Stimulated activated naive CD8-positive, alpha-beta T cell treated with anti-CD3 and anti-CD28 coated beads, Interleukin-15, amount 100 ng/mL, for 72 hours (primary cell): ENCODE results near the gene LRRC17.
"Not testable (repeated sequence)": the region's sequence is repeated elsewhere in the genome, so short reads cannot be mapped to it uniquely, and the experiment has no call there.

ENCODE experiments used
- ATAC-seq: fragments of 150-1000 bp; cut with Tn5 transposase; 2 replicates; pipeline ENCODE4 v1.10.0; 2021; ENCODE audit warnings: mild to moderate bottlenecking, moderate library complexity
- DNase-seq, 2 donors: peaks; one replicate each; pipeline ENCODE4 v3.0.0; 2021 to 2022
- H3K27ac Mint-ChIP-seq, 2 donors: one replicate each; pipeline ENCODE4 v1.8.0; 2022; ENCODE audit warnings: mild to moderate bottlenecking in 2 of 2, mixed read lengths in 2 of 2, moderate library complexity in 2 of 2
- H3K27me3 Mint-ChIP-seq: one replicate; pipeline ENCODE4 v1.8.0; 2022; ENCODE audit warnings: mixed read lengths
- H3K4me1 Mint-ChIP-seq: one replicate; pipeline ENCODE4 v1.8.0; 2022; ENCODE audit warnings: mild to moderate bottlenecking, mixed read lengths
- H3K4me3 Mint-ChIP-seq, 2 donors: one replicate each; pipeline ENCODE4 v1.8.0; 2022; ENCODE audit warnings: mild to moderate bottlenecking in 2 of 2, mixed read lengths in 2 of 2, moderate library complexity in 1 of 2
- H3K9me3 Mint-ChIP-seq, 2 donors: one replicate each; pipeline ENCODE4 v1.8.0; 2022; ENCODE audit warnings: mixed read lengths in 2 of 2

The LRRC17 gene

DNA sequence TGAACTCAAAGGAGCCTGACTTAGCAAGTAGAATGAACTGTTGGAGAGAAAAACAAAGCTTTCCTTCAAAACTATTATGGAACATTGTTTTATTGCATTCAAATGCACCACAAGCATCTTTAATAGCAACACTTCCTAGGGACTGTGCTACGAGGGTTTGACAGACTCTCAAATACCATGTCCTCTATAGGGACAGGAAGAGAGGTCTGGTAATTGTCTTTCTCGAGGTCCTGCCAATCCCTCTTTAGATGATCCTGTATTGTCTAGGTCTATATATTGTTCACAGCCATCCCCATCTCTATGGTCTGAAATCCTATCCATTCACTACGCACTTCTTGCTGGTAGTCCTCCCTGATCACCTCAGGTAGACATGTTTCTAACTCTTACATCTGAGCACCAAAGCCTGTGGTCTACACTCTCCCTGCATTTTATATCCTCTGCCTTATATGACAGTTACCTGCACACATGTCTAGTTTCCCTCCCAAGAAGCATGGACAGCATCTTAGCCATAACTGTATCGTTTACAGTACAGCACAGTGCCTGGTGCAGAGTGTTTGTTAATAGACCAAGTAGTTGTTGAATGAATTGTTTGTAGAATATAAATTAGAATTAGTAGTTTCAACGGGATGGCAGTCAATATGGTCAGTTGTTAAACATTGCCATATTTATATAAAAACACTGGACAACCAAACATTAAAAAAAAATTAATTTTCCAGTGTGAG lies 21.7 kb upstream of the LRRC17 start:
- DNase-seq: no peak
- no peaks in the 10 kb centered on the region for H3K27me3 Mint-ChIP-seq
- H3K9me3 Mint-ChIP-seq: no peaks in the 10 kb centered on the region
- peak overlapping the region in 1 of 2 donors; percentile 58 for H3K27ac Mint-ChIP-seq
- ATAC-seq: no peak
- H3K4me1 Mint-ChIP-seq: no peaks in the 10 kb centered on the region
- no peak overlapping the region for H3K4me3 Mint-ChIP-seq

- no peak for DNase-seq
- no peaks in the 10 kb centered on the region for H3K9me3 Mint-ChIP-seq
- no peaks in the 10 kb centered on the region for H3K4me1 Mint-ChIP-seq
- ATAC-seq: no peak
- no peak overlapping the region for H3K27ac Mint-ChIP-seq
- no peak overlapping the region for H3K4me3 Mint-ChIP-seq
- no peaks in the 10 kb centered on the region for H3K27me3 Mint-ChIP-seq
These were observed 21.0 kb upstream of the LRRC17 start for GRCh38 chr7:102891693-102892261.

DNA sequence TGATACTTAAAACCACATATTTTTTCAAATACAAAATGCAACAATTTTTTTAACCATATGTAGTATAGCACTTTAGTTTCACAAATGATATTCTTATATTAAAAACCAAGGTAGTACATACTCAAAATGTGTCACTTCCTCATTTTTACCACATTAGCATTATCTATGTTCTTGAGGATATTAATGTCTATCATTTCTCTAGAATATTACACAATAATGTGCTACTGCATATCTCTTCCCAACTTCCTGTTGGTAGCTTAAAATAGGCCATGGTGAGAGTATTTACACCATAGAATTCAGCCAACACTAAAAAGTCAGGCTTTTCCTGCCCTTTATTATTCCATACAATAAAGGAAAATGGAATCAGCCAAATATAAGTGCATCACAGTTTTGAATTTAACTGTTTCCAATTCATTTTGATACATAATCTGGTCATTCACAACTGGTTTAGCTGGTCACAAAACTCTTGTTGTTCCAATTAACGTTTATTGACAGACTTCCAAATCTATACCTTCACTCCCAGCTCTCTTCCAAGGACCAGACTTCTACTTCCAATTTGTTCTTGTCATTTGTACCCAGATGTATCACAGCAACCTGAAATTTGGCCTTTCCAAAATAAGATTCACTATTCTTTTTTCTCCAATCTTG lies 20.0 kb upstream of the LRRC17 start:
- Mint-ChIP-seq H3K4me3 (no peak overlapping the region), H3K27ac (no peak overlapping the region)
- ATAC-seq: no peak

GRCh38 chr7:102895602-102896001 lies 17.2 kb upstream of the LRRC17 start:
- ATAC-seq (no peak), DNase-seq (no peak)
- no peaks in the 10 kb centered on the region for H3K27me3 Mint-ChIP-seq
- no peak overlapping the region for H3K27ac Mint-ChIP-seq
- no peaks in the 10 kb centered on the region for H3K9me3 Mint-ChIP-seq
- no peak overlapping the region for H3K4me3 Mint-ChIP-seq
- H3K4me1 Mint-ChIP-seq: no peaks in the 10 kb centered on the region

More for the DNA sequence above, 20.0 kb upstream of the LRRC17 start:
- H3K4me1 Mint-ChIP-seq: no peaks in the 10 kb centered on the region
- H3K9me3 Mint-ChIP-seq: no peaks in the 10 kb centered on the region
- no peaks in the 10 kb centered on the region for H3K27me3 Mint-ChIP-seq
- no peak for DNase-seq

GRCh38 chr7:102896585-102896984 lies 16.2 kb upstream of the LRRC17 start:
- H3K27ac Mint-ChIP-seq: no peak overlapping the region
- H3K27me3 Mint-ChIP-seq: no peaks in the 10 kb centered on the region
- no peak overlapping the region for H3K4me3 Mint-ChIP-seq
- no peaks in the 10 kb centered on the region for H3K4me1 Mint-ChIP-seq
- DNase-seq (no peak), ATAC-seq (no peak)
- H3K9me3 Mint-ChIP-seq: no peaks in the 10 kb centered on the region

DNA sequence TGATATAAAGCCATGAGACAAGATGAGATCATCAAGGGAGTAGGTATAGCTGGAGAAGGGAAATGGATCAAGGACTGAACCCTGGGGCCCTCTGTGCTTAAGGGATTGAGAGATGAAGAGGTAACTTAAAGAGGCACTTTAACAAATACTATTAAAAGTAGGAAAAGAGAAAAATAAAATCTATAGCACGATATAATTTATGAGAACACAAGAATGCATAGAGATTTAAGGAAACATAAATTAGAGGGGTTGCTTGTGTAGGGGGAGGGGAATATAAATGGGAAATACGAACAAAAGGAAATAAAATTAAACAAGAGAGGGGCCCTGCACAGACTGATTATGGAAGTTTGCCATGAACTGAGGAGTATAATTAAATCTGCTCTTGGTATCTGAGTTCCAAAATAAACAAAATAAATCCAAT lies 15.6 kb upstream of the LRRC17 start:
- no peaks in the 10 kb centered on the region for H3K27me3 Mint-ChIP-seq
- DNase-seq (no peak), ATAC-seq (no peak)
- H3K9me3 Mint-ChIP-seq: no peaks in the 10 kb centered on the region
- no peak overlapping the region for H3K27ac Mint-ChIP-seq
- no peaks in the 10 kb centered on the region for H3K4me1 Mint-ChIP-seq
- H3K4me3 Mint-ChIP-seq: no peak overlapping the region

DNA sequence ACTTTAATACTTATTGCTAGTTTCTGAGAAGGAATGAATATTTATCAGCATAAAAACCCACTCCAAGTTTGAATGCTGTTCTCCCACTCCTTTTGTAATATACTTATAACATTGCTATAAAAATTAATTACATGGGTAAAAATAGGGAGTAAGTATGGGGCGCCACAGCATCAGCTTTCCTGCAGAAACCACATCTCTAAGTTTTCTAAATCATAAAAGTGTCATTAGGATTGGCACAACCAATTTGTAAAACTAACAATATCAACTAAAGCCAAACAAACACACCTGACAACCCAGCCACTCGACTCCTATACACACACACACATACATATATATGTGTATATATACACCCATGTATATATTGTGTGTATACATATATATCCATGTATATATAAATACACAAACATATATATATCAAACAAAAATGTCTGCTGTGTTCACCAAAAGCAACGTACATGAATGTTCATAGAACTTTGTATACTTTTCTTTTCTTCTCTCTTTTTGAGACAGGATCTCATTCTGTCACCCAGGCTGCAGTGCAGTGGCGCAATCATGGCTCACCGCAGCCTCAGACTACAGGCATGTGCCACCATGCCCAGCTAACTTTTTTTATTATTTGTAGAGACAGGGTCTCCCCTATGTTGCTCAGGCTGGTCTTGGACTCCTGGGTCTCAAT lies 14.8 kb upstream of the LRRC17 start:
- Mint-ChIP-seq H3K4me3 (no peak overlapping the region), H3K9me3 (no peaks in the 10 kb centered on the region), H3K27me3 (no peaks in the 10 kb centered on the region), H3K27ac (no peak overlapping the region), H3K4me1 (no peaks in the 10 kb centered on the region)
- DNase-seq (no peak), ATAC-seq (no peak)

DNA sequence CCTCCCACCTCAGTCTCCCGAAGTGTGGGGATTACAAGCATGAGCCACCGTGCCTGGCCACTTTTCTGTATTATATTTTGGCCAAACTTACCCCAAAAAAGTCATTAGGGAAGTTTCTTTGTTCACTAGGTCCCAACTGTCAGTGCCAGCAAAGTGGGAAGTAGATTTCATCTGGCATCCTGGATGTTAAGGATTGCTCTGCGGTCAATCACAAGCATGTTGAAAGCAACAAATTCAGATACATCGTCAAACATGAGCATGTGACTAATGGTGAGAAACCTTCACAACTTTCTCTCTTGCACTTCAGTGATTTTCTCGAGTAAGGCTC lies 14.3 kb upstream of the LRRC17 start:
- H3K27me3 Mint-ChIP-seq: no peaks in the 10 kb centered on the region
- ATAC-seq (no peak), DNase-seq (no peak)
- H3K4me3 Mint-ChIP-seq: no peak overlapping the region
- peaks cover 3 to 5% of the 10 kb centered on the region in 2 donors for H3K9me3 Mint-ChIP-seq
- H3K4me1 Mint-ChIP-seq: no peaks in the 10 kb centered on the region
- no peak overlapping the region for H3K27ac Mint-ChIP-seq

DNA sequence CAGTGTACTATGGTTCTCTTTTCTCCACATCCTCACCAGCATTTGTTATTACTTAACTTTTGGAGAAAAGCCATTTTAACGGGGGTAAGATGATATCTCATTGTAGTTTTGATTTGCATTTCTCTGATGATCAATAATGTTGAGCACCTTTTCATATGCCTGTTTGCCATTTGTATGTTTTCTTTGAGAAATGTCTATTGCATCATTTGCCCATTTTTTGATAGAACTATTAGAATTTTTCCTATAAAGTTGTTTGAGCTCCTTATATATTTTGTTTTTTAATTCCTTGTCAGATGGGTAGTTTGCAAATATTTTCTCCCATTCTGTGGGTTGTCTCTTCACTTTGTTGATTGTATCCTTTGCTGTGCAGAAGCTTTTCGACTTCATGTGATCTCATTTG lies 10.7 kb upstream of the LRRC17 start:
- not testable (repeated sequence) for H3K4me1 Mint-ChIP-seq, H3K27ac Mint-ChIP-seq, DNase-seq, H3K27me3 Mint-ChIP-seq, ATAC-seq, H3K4me3 Mint-ChIP-seq
- peaks cover 10 to 16% of the 10 kb centered on the region in 2 donors for H3K9me3 Mint-ChIP-seq

DNA sequence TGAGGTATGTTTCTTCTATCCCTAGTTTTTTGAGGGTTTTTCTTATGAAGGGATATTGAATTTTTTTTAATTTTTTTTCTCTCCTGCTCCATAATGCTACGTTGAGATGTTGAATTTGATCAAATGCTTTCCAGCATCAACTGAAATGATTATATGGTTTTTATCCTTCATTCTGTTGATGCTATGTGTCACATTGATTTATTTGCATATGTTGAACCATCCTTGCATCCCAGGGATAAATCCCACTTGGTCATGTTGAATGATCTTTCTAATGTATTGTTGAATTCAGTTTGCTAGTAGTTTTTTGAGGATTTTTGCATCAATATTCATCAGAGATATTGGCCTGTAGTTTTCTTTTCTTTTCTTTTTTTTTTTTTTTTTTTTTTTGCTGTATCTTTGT lies 9.2 kb upstream of the LRRC17 start:
- H3K27ac Mint-ChIP-seq, ATAC-seq, H3K4me1 Mint-ChIP-seq, DNase-seq, H3K27me3 Mint-ChIP-seq, H3K4me3 Mint-ChIP-seq: not testable (repeated sequence)
- H3K9me3 Mint-ChIP-seq: peaks cover 10 to 16% of the 10 kb centered on the region in 2 donors

DNA sequence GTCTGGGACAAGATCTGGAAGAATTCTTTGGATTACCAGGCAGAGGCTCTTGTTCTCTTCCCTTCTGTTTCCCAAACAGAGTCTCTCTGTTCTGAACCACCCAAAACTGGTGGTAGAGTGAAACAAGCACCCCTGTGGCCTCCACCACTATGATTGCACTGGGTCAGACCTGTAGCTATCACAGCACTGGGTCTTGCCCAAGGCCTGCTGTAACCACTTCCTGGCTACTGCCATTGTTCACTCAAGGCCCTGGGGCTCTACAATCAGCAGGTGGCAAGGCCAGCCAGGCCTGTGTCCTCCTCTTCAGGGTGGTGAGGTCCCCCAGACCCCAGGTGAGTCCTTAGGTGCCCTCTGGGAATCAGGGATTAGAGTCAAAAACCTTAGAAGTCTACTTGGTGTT lies 4.1 kb upstream of the LRRC17 start:
- Mint-ChIP-seq H3K4me3 (no peak overlapping the region), H3K27ac (no peak overlapping the region), H3K27me3 (no peaks in the 10 kb centered on the region), H3K4me1 (peaks cover 4% of the 10 kb centered on the region), H3K9me3 (peaks cover 5 to 21% of the 10 kb centered on the region in 2 donors)
- DNase-seq (no peak), ATAC-seq (no peak)

- H3K9me3 Mint-ChIP-seq: peaks cover 0 to 9% of the 10 kb centered on the region in 2 donors
- no peak overlapping the region for H3K27ac Mint-ChIP-seq
- H3K4me1 Mint-ChIP-seq: peaks cover 4% of the 10 kb centered on the region
- no peak for ATAC-seq
- no peaks in the 10 kb centered on the region for H3K27me3 Mint-ChIP-seq
- no peak for DNase-seq
- no peak overlapping the region for H3K4me3 Mint-ChIP-seq
These were observed 1.0 kb downstream of the LRRC17 start for GRCh38 chr7:102913826-102914225.

DNA sequence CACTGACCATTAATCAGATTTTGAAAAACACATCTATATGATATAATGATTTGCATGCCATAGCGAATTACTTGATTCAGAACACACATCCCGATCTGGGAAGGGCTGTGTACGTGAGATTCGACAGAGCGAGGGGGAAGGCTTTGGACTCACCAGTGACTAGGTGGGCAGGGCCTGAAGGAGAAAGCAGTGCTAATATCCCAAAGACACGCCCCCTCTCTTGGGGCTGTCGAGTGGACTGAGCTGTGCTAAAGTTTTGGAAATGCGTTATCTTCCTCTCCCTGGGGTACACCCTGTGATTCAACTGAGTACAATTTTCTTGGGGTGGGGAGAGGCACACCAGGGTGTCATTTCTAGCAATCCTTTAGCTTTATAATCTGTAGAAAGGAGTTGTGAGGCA lies 1.8 kb downstream of the LRRC17 start:
- peaks cover 0 to 9% of the 10 kb centered on the region in 2 donors for H3K9me3 Mint-ChIP-seq
- H3K27ac Mint-ChIP-seq: no peak overlapping the region
- H3K4me3 Mint-ChIP-seq: no peak overlapping the region
- peaks cover 4% of the 10 kb centered on the region for H3K4me1 Mint-ChIP-seq
- no peaks in the 10 kb centered on the region for H3K27me3 Mint-ChIP-seq
- DNase-seq (no peak), ATAC-seq (no peak)

GRCh38 chr7:102916426-102916825 lies 3.6 kb downstream of the LRRC17 start:
- Mint-ChIP-seq H3K4me3 (no peak overlapping the region), H3K9me3 (no peaks in the 10 kb centered on the region), H3K27ac (peak overlapping the region in 1 of 2 donors; percentile 19), H3K4me1 (peaks cover 4% of the 10 kb centered on the region), H3K27me3 (no peaks in the 10 kb centered on the region)
- ATAC-seq (no peak), DNase-seq (no peak)

- ATAC-seq (no peak), DNase-seq (no peak)
- no peaks in the 10 kb centered on the region for H3K27me3 Mint-ChIP-seq
These were observed 4.1 kb downstream of the LRRC17 start for GRCh38 chr7:102916881-102917280.

More at GRCh38 chr7:102916881-102917280, 4.1 kb downstream of the LRRC17 start:
- Mint-ChIP-seq H3K27ac (no peak overlapping the region), H3K4me3 (no peak overlapping the region), H3K9me3 (no peaks in the 10 kb centered on the region), H3K4me1 (peaks cover 4% of the 10 kb centered on the region)
